Panc1 (cell line): Measurements from ENCODE around the gene SPO11. TPM values are rescaled to one million over a fixed set of nuclear protein-coding genes. Genes with fewer than 3 reads are reported as not detected.

Experiments used
- ATAC-seq: fragments of 200-7000 bp; cut with Tn5 transposase; 2 replicates; pipeline ENCODE4 v1.9.1; 2020; ENCODE audit warnings: mild to moderate bottlenecking, moderate library complexity
- BruUV-seq: library from RNA; stranded (reverse); fragments of 400-500 nt; replicated peaks from 2 replicates; lab custom pipeline; 2021; lab: Mats Ljungman, UMichigan
- CTCF ChIA-PET: fragments of 300-600 bp; sonication (Branson Sonifier 250); formaldehyde crosslinking; loops from one replicate; lab custom pipeline; 2022; ENCODE audit warnings: antibody characterized with exemption; lab: Charles Lee
- POLR2A ChIA-PET: fragments of 300-600 bp; sonication (Branson Sonifier 250); formaldehyde crosslinking; loops from one replicate; lab custom pipeline; 2022; ENCODE audit warnings: antibody characterized with exemption; lab: Charles Lee
- DNase-seq: peaks from one replicate; pipeline ENCODE4 v3.0.0-alpha.2; 2010; ENCODE audit warnings: low read depth, low spot score
- H3K27ac ChIP-seq: 2 replicates; pipeline ENCODE4 v1.5.1; 2011; ENCODE audit warnings: mild to moderate bottlenecking, low read length, inconsistent platforms
- H3K27me3 ChIP-seq: fragments of 200-500 bp; sonication (Bioruptor generic); 2 replicates; pipeline ENCODE4 v1.6.0; 2014; ENCODE audit warnings: low read length, inconsistent platforms; ENCODE audit not compliant: control insufficient read depth, insufficient read depth
- H3K36me3 ChIP-seq: fragments of 200-500 bp; sonication (Bioruptor generic); 2 replicates; pipeline ENCODE4 v1.5.1; 2014; ENCODE audit warnings: inconsistent platforms, mild to moderate bottlenecking, low read length, moderate library complexity; ENCODE audit not compliant: control insufficient read depth, insufficient read depth
- H3K4me1 ChIP-seq: 2 replicates; pipeline ENCODE4 v1.5.1; 2011; ENCODE audit warnings: inconsistent platforms, mild to moderate bottlenecking, low read length, moderate library complexity; ENCODE audit not compliant: control insufficient read depth, insufficient read depth
- H3K4me3 ChIP-seq, 2 experiments: 2 replicates each; pipeline ENCODE4 v1.5.1; 2011 to 2012; ENCODE audit warnings: low read depth in 2 of 2, low read length in 2 of 2, mild to moderate bottlenecking in 2 of 2, inconsistent platforms in 1 of 2, moderate library complexity in 1 of 2
- H3K9me3 ChIP-seq: fragments of 200-500 bp; sonication (Bioruptor generic); 2 replicates; pipeline ENCODE4 v1.5.1; 2014; ENCODE audit warnings: low read depth, mild to moderate bottlenecking, inconsistent platforms, low read length, moderate library complexity; ENCODE audit not compliant: control insufficient read depth, insufficient read depth
- POLR2AphosphoS5 ChIP-seq: IDR thresholded peaks from 2 replicates; pipeline ENCODE4 v1.6.1; 2012; ENCODE audit warnings: mild to moderate bottlenecking, low read depth, low read length, moderate library complexity
- SIN3A ChIP-seq: IDR thresholded peaks from 2 replicates; pipeline ENCODE4 v1.6.1; 2012; ENCODE audit warnings: low read depth, mild to moderate bottlenecking, low read length, moderate library complexity, borderline replicate concordance; ENCODE audit not compliant: insufficient read depth
- TCF7L2 ChIP-seq: IDR thresholded peaks from 2 replicates; pipeline ENCODE4 v1.6.1; 2011; ENCODE audit warnings: mild to moderate bottlenecking, low read depth, low read length, inconsistent platforms
- in situ Hi-C: cut with HindIII; loops from 2 replicates; pipeline ENCODE4 v1.10.0; 2016; ENCODE audit warnings: low sequenced_read_pairs, low pct_unique_long_range_greater_than_20kb
- intact Hi-C: fragments of 100-400 bp; cut with micrococcal nuclease; formaldehyde crosslinking; loops from one replicate; pipeline ENCODE4 v1.10.0; 2022; ENCODE audit not compliant: unreplicated experiment
- total RNA-seq: library from RNA; stranded (reverse); gene quantifications from one replicate; pipeline ENCODE4 v1.2.1, GENCODE V29; 2021; ENCODE audit not compliant: unreplicated experiment
- TF ChIP-seq, protein P1 (sequence below), 2 experiments: IDR thresholded peaks; 2 replicates each; pipeline ENCODE4 v1.6.1; 2011 to 2012; ENCODE audit warnings: low read depth in 2 of 2, control low read depth in 1 of 2, low read length in 1 of 2, mild to moderate bottlenecking in 1 of 2, moderate library complexity in 1 of 2; ENCODE audit not compliant: insufficient read depth in 1 of 2
- TF ChIP-seq, protein P2 (sequence below): fragments of 450-650 bp; IDR thresholded peaks from 2 replicates; pipeline ENCODE4 v1.5.1; 2017; ENCODE audit warnings: mild to moderate bottlenecking

The SPO11 gene
- total RNA-seq, 1 experiment from 2014 or later = not detected

DNA sequence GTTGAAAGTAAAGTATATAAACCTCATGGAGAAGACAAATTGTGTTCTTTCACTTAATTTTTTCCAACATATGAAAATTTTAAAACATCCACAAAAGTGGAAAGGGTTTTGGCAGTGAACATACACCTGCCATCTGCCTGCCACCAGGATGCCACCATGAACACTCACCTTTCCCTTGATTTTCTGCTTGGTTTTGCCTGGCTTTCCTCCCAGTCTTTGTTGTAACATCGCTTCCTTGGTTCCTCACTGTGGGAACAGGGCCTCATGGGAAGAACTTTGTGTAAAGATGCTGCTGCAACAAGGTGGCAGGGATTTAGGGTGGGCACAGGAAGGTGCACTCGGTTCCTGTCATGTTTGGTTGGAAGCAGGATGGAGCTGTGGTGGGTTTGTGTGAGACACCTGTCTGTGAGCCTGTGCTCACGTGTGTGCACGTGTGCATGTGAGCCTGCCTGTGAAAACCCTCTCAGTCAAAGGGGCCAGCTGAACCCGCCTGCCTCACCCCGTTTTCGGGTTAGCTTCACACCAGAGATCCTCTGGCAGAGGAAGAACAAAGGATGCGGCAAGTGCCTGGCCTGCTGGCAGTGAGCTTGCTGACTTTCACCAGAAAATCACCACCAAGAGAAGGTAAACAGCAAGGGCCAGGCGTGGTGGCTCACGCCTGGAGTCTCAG is 50.6 kb downstream of the SPO11 start:
- TF ChIP-seq SIN3A (no peak), TCF7L2 (no peak), POLR2AphosphoS5 (no peak)
- TF ChIP-seq, protein P1, sequence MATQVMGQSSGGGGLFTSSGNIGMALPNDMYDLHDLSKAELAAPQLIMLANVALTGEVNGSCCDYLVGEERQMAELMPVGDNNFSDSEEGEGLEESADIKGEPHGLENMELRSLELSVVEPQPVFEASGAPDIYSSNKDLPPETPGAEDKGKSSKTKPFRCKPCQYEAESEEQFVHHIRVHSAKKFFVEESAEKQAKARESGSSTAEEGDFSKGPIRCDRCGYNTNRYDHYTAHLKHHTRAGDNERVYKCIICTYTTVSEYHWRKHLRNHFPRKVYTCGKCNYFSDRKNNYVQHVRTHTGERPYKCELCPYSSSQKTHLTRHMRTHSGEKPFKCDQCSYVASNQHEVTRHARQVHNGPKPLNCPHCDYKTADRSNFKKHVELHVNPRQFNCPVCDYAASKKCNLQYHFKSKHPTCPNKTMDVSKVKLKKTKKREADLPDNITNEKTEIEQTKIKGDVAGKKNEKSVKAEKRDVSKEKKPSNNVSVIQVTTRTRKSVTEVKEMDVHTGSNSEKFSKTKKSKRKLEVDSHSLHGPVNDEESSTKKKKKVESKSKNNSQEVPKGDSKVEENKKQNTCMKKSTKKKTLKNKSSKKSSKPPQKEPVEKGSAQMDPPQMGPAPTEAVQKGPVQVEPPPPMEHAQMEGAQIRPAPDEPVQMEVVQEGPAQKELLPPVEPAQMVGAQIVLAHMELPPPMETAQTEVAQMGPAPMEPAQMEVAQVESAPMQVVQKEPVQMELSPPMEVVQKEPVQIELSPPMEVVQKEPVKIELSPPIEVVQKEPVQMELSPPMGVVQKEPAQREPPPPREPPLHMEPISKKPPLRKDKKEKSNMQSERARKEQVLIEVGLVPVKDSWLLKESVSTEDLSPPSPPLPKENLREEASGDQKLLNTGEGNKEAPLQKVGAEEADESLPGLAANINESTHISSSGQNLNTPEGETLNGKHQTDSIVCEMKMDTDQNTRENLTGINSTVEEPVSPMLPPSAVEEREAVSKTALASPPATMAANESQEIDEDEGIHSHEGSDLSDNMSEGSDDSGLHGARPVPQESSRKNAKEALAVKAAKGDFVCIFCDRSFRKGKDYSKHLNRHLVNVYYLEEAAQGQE (IDR thresholded peaks at IDR 0.05; ENCODE audit: insufficient read depth in 1 of 2, low read depth in 2 of 2, low read length in 1 of 2) = no peak
- DNase-seq (no peak), ATAC-seq (no peak)
- no peak overlapping the region for H3K4me3 ChIP-seq
- H3K27me3 ChIP-seq = no peaks in the 10 kb centered on the region
- H3K36me3 ChIP-seq = peaks cover 3% of the 10 kb centered on the region
- POLR2A ChIA-PET = no interaction called here
- no peak overlapping the region for H3K27ac ChIP-seq
- no peaks in the 10 kb centered on the region for H3K9me3 ChIP-seq
- no peaks in the 10 kb centered on the region for H3K4me1 ChIP-seq
- intact Hi-C loops (no loop called here), in situ Hi-C loops (no loop called here)
- BruUV-seq = no TSS peak
- CTCF ChIA-PET = no interaction called here

DNA sequence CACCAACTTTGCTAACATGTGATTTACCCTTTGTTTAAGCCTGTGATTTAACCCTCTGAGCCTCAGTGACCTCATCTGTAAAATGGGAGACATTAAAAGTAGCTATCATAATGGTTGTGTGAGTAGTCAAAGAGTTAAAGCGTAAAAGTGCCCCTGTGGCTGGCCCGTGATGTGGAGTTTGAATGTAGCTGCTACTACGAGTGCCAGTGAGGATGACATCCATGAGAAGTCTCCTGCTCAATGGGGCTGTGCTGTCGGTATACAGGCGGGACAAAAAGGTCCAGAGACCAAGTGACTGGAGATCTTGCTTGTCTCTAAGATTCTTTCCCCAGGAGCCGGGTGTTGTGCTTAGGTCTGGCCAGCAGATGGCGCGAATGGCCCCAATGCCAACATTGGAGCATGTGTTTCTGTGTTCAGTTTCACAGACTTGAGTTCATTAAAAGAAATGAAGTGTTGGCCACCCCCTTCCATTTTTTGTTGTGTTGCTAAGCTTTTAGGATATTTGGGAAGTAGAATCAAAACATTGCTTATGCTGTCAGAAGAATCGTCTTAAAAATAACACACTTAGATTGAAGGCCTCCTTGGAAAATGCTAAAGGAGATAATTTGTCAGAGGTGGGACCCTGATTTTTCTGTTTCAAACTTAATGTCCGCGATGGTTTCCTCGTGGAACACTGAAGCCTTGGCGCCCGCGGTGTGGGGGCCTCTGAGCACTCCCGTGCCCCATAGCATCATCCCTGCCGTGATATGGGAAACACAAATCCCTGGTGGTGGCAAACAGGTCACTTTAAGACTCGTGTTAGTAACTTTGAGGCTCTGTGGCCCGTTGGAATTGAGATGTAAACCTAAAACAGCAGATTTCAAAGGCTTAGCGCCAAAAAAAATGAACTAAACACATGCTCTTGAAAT is 52.2 kb downstream of the SPO11 start:
- no TSS peak for BruUV-seq
- no peak overlapping the region for H3K27ac ChIP-seq
- H3K4me1 ChIP-seq = no peaks in the 10 kb centered on the region
- ChIA-PET POLR2A (no interaction called here), CTCF (interaction anchor here (0.5 to 0.9 kb wide), 4 partner anchors 45 to 292 kb away, joined by 3 to 5 read pairs (median 4); no protein-coding TSS in a partner anchor)
- H3K4me3 ChIP-seq = no peak overlapping the region
- DNase-seq = peak; percentile 68
- H3K27me3 ChIP-seq = no peaks in the 10 kb centered on the region
- H3K9me3 ChIP-seq = no peaks in the 10 kb centered on the region
- peak; percentile 82 for ATAC-seq
- intact Hi-C loops (loop anchor here (1.0 kb wide), 1 partner anchor 113 kb away; no protein-coding TSS in a partner anchor), in situ Hi-C loops (no loop called here)
- H3K36me3 ChIP-seq = no peaks in the 10 kb centered on the region; the same call in 1 of the 2 replicates
- TF ChIP-seq TCF7L2 (no peak), SIN3A (no peak), POLR2AphosphoS5 (no peak)
- TF ChIP-seq, protein P2, sequence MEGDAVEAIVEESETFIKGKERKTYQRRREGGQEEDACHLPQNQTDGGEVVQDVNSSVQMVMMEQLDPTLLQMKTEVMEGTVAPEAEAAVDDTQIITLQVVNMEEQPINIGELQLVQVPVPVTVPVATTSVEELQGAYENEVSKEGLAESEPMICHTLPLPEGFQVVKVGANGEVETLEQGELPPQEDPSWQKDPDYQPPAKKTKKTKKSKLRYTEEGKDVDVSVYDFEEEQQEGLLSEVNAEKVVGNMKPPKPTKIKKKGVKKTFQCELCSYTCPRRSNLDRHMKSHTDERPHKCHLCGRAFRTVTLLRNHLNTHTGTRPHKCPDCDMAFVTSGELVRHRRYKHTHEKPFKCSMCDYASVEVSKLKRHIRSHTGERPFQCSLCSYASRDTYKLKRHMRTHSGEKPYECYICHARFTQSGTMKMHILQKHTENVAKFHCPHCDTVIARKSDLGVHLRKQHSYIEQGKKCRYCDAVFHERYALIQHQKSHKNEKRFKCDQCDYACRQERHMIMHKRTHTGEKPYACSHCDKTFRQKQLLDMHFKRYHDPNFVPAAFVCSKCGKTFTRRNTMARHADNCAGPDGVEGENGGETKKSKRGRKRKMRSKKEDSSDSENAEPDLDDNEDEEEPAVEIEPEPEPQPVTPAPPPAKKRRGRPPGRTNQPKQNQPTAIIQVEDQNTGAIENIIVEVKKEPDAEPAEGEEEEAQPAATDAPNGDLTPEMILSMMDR = peak; percentile 94
- TF ChIP-seq, protein P1 (IDR thresholded peaks at IDR 0.05; ENCODE audit: insufficient read depth in 1 of 2, low read depth in 2 of 2, low read length in 1 of 2) = no peak
